NB4 (cell line): ENCODE results near the gene BTBD2.

ENCODE experiments used
- POLR2A ChIP-seq: IDR thresholded peaks from 2 replicates; pipeline ENCODE4 v1.6.1; 2011; ENCODE audit warnings: mild to moderate bottlenecking; ENCODE audit not compliant: insufficient read length; ENCODE audit errors: extremely low read depth
- TF ChIP-seq, protein P1 (sequence below): IDR thresholded peaks from one replicate; pipeline ENCODE4 v1.5.1; 2012; ENCODE audit warnings: low read depth, low read length

GRCh38 chr19:1999856-2000515 lies 15.5 kb downstream of the BTBD2 start:
- TF ChIP-seq, protein P1, sequence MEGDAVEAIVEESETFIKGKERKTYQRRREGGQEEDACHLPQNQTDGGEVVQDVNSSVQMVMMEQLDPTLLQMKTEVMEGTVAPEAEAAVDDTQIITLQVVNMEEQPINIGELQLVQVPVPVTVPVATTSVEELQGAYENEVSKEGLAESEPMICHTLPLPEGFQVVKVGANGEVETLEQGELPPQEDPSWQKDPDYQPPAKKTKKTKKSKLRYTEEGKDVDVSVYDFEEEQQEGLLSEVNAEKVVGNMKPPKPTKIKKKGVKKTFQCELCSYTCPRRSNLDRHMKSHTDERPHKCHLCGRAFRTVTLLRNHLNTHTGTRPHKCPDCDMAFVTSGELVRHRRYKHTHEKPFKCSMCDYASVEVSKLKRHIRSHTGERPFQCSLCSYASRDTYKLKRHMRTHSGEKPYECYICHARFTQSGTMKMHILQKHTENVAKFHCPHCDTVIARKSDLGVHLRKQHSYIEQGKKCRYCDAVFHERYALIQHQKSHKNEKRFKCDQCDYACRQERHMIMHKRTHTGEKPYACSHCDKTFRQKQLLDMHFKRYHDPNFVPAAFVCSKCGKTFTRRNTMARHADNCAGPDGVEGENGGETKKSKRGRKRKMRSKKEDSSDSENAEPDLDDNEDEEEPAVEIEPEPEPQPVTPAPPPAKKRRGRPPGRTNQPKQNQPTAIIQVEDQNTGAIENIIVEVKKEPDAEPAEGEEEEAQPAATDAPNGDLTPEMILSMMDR, result no peak
- no peak for TF ChIP-seq POLR2A
